Liver (tissue), 9 donors: ENCODE results near the gene IRF2. TPM values are rescaled to one million over a fixed set of nuclear protein-coding genes. Genes with fewer than 3 reads are reported as not detected.

Source experiments
- DNase-seq: peaks from one replicate; pipeline ENCODE4 v3.0.0-alpha.2; 2017; ENCODE audit warnings: low spot score
- H3K27ac ChIP-seq, 2 donors: one replicate each; pipeline ENCODE4 v1.7.0; 2013; ENCODE audit warnings: inconsistent platforms in 2 of 2, low read length in 2 of 2, control low read depth in 1 of 2, low read depth in 1 of 2, mild to moderate bottlenecking in 1 of 2
- H3K27me3 ChIP-seq, 4 donors: one replicate each; pipeline versions ENCODE4 v1.6.1 to v1.7.0; 2013; ENCODE audit warnings: low read length in 3 of 4, inconsistent platforms in 1 of 4, mild to moderate bottlenecking in 1 of 4, moderate library complexity in 1 of 4; ENCODE audit not compliant: control insufficient read depth in 4 of 4, insufficient read depth in 4 of 4
- H3K36me3 ChIP-seq, 4 donors: one replicate each; pipeline versions ENCODE4 v1.6.1 to v1.7.0; 2013; ENCODE audit warnings: low read length in 3 of 4, mild to moderate bottlenecking in 3 of 4, low read depth in 1 of 4, moderate library complexity in 1 of 4; ENCODE audit not compliant: control insufficient read depth in 4 of 4, insufficient read depth in 3 of 4
- H3K4me1 ChIP-seq, 4 donors: one replicate each; pipeline versions ENCODE4 v1.6.1 to v1.7.0; 2013; ENCODE audit warnings: low read length in 3 of 4, mild to moderate bottlenecking in 3 of 4, moderate library complexity in 1 of 4; ENCODE audit not compliant: control insufficient read depth in 4 of 4, insufficient read depth in 4 of 4
- H3K4me3 ChIP-seq, 3 donors: one replicate each; pipeline versions ENCODE4 v1.6.1 to v1.7.0; 2013; ENCODE audit warnings: low read length in 3 of 3, control low read depth in 1 of 3, low read depth in 1 of 3, mild to moderate bottlenecking in 1 of 3
- H3K9ac ChIP-seq, 2 donors: one replicate each; pipeline ENCODE4 v1.7.0; 2013; ENCODE audit warnings: low read length in 2 of 2, mild to moderate bottlenecking in 2 of 2, moderate library complexity in 2 of 2, control low read depth in 1 of 2, low read depth in 1 of 2
- H3K9me3 ChIP-seq, 4 donors: one replicate each; pipeline versions ENCODE4 v1.6.1 to v1.7.0; 2013; ENCODE audit warnings: low read length in 3 of 4; ENCODE audit not compliant: control insufficient read depth in 4 of 4
- ATF3 ChIP-seq: IDR thresholded peaks from 2 replicates; pipeline ENCODE4 v1.6.1; 2016; ENCODE audit warnings: antibody characterized with exemption
- CTCF ChIP-seq: fragments of 150-350 bp; IDR thresholded peaks from 2 replicates; pipeline ENCODE4 v1.5.1; 2017; ENCODE audit warnings: improper control_type of control experiment, low read depth, low read length; ENCODE audit not compliant: missing input control
- EGR1 ChIP-seq, 2 donors: IDR thresholded peaks; 2 replicates each; pipeline ENCODE4 v1.6.1; 2016 to 2018; ENCODE audit warnings: antibody characterized with exemption in 2 of 2, low read depth in 2 of 2
- FOXA1 ChIP-seq: IDR thresholded peaks from 2 replicates; pipeline ENCODE4 v1.6.1; 2016; ENCODE audit warnings: antibody characterized with exemption
- FOXA2 ChIP-seq: IDR thresholded peaks from 2 replicates; pipeline ENCODE4 v1.6.1; 2016; ENCODE audit warnings: antibody characterized with exemption
- GABPA ChIP-seq, 2 donors: IDR thresholded peaks in 1 of 2; conservative IDR thresholded peaks in 1 of 2; 2 replicates each; pipeline ENCODE4 v1.6.1; 2016; ENCODE audit warnings: antibody characterized with exemption in 2 of 2, mild to moderate bottlenecking in 1 of 2, moderate library complexity in 1 of 2
- HNF4A ChIP-seq, 2 donors: conservative IDR thresholded peaks; 2 replicates each; pipeline ENCODE4 v1.6.1; 2016; ENCODE audit warnings: antibody characterized with exemption in 2 of 2, mild to moderate bottlenecking in 2 of 2
- HNF4G ChIP-seq: IDR thresholded peaks from 2 replicates; pipeline ENCODE4 v1.6.1; 2016; ENCODE audit warnings: antibody characterized with exemption
- JUND ChIP-seq, 2 donors: IDR thresholded peaks; 2 replicates each; pipeline ENCODE4 v1.6.1; 2016; ENCODE audit warnings: antibody characterized with exemption in 2 of 2
- NR2F2 ChIP-seq: IDR thresholded peaks from 2 replicates; pipeline ENCODE4 v1.6.1; 2016; ENCODE audit warnings: antibody characterized with exemption
- RAD21 ChIP-seq, 2 donors: IDR thresholded peaks; 2 replicates each; pipeline ENCODE4 v1.6.1; 2016; ENCODE audit warnings: antibody characterized with exemption in 2 of 2, mild to moderate bottlenecking in 2 of 2
- RXRA ChIP-seq, 2 donors: IDR thresholded peaks; 2 replicates each; pipeline ENCODE4 v1.6.1; 2017 to 2018; ENCODE audit warnings: antibody characterized with exemption in 2 of 2, mild to moderate bottlenecking in 1 of 2
- SP1 ChIP-seq: IDR thresholded peaks from 2 replicates; pipeline ENCODE4 v1.6.1; 2018; ENCODE audit warnings: antibody characterized with exemption, mild to moderate bottlenecking
- TAF1 ChIP-seq: conservative IDR thresholded peaks from 2 replicates; pipeline ENCODE4 v1.6.1; 2016; ENCODE audit warnings: antibody characterized with exemption, mild to moderate bottlenecking
- YY1 ChIP-seq: IDR thresholded peaks from 2 replicates; pipeline ENCODE4 v1.6.1; 2016; ENCODE audit warnings: antibody characterized with exemption, mild to moderate bottlenecking
- WGBS: extraction: QIAGEN DNeasy Blood & Tissue Kit; methylation state at CpG from one replicate; pipeline ENCODE4 v1.1.7; 2013; 5-methylcytosine and 5-hydroxymethylcytosine counted together
- polyA plus RNA-seq, 2 donors: library from polyadenylated mRNA; stranded (reverse) in 1 of 2; unstranded in 1 of 2; fragments of 200-250 nt in 1 of 2; fragments of >200 nt in 1 of 2; fragmentation: Nextera tagmentation in 1 of 2; extraction: Ambion mirVana in 1 of 2; gene quantifications; one replicate each; pipeline versions ENCODE4 v1.2.1 to v1.2.3, GENCODE V29; 2013 to 2015
- total RNA-seq, 2 donors: library from RNA; depleted of rRNA; stranded (reverse); fragments of >200 nt; gene quantifications; one replicate each; pipeline ENCODE4 v1.2.3, GENCODE V29; 2014
- TF ChIP-seq, protein P1 (sequence below): IDR thresholded peaks from 2 replicates; pipeline ENCODE4 v1.6.1; 2016; ENCODE audit warnings: antibody characterized with exemption, mild to moderate bottlenecking
- TF ChIP-seq, protein P2 (sequence below): IDR thresholded peaks from 2 replicates; pipeline ENCODE4 v1.6.1; 2016; ENCODE audit warnings: antibody characterized with exemption
- TF ChIP-seq, protein P3 (sequence below): IDR thresholded peaks from 2 replicates; pipeline ENCODE4 v1.6.1; 2016; ENCODE audit warnings: antibody characterized with exemption
- donor health status: healthy.
- donor health status: healthy.
- donor health status: healthy.
- donor health status: healthy.
- donor health status: healthy.

The IRF2 gene
- total and polyA plus RNA-seq, 4 donors: 12.9 to 25.5 (median 22.2) TPM

DNA sequence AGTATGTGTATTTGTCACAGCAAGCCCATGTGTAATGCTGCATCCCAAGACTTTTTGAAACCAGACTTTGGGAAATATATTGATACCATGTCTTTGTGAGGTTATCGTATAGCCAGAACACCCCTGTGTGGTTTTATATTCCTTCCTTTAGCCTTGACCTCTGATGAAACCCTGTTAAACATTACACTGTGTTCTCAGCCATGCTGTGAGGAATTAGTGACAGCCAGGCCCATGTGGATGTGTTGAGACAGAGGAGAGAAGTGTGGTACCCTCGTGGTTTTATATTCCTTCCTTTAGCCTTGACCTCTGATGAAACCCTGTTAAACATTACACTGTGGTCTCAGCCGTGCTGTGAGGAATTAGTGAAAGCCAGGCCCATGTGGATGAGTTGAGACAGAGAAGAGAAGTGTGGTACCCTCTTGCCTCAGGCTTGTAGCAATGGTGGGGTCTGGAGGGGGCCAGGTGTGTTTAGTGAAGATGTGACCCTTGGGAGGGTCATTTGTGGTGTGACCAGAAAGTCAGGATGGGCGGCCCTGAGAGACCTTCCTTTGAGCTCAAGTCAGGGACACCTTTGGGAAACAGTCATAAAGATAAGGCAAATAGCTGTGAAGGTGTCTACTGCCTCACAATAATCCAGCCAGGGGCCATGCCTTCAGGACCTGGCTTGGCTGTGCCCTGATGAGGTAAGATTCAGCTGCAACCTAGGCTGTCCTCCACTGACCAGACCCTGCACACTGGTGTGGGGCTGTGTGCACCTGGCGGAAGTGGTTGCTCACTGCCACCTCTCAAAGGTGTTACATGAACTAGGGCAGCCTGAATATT, 110.0 kb downstream of the IRF2 start:
- H3K4me3 ChIP-seq: no peak overlapping the region
- no peak overlapping the region for H3K9ac ChIP-seq
- no peaks in the 10 kb centered on the region for H3K9me3 ChIP-seq
- 43% methylated on average over 5 of the region's 5 CpGs for WGBS
- peaks cover 0 to 7% (median 1%) of the 10 kb centered on the region in 4 donors for H3K36me3 ChIP-seq
- peak; percentile 86 for TF ChIP-seq SP1
- TF ChIP-seq, protein P1, sequence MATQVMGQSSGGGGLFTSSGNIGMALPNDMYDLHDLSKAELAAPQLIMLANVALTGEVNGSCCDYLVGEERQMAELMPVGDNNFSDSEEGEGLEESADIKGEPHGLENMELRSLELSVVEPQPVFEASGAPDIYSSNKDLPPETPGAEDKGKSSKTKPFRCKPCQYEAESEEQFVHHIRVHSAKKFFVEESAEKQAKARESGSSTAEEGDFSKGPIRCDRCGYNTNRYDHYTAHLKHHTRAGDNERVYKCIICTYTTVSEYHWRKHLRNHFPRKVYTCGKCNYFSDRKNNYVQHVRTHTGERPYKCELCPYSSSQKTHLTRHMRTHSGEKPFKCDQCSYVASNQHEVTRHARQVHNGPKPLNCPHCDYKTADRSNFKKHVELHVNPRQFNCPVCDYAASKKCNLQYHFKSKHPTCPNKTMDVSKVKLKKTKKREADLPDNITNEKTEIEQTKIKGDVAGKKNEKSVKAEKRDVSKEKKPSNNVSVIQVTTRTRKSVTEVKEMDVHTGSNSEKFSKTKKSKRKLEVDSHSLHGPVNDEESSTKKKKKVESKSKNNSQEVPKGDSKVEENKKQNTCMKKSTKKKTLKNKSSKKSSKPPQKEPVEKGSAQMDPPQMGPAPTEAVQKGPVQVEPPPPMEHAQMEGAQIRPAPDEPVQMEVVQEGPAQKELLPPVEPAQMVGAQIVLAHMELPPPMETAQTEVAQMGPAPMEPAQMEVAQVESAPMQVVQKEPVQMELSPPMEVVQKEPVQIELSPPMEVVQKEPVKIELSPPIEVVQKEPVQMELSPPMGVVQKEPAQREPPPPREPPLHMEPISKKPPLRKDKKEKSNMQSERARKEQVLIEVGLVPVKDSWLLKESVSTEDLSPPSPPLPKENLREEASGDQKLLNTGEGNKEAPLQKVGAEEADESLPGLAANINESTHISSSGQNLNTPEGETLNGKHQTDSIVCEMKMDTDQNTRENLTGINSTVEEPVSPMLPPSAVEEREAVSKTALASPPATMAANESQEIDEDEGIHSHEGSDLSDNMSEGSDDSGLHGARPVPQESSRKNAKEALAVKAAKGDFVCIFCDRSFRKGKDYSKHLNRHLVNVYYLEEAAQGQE: no peak
- TF ChIP-seq TAF1: no peak
- peak in 1 of 2 donors; percentile 44 for TF ChIP-seq EGR1 (IDR thresholded peaks at IDR 0.05; ENCODE audit: low read depth in 2 of 2)
- TF ChIP-seq RAD21 (IDR thresholded peaks at IDR 0.05): peak; percentile 51 to 55
- TF ChIP-seq FOXA1: peak; percentile 14
- no peak for TF ChIP-seq CTCF
- TF ChIP-seq FOXA2: peak; percentile 45
- TF ChIP-seq, protein P2, sequence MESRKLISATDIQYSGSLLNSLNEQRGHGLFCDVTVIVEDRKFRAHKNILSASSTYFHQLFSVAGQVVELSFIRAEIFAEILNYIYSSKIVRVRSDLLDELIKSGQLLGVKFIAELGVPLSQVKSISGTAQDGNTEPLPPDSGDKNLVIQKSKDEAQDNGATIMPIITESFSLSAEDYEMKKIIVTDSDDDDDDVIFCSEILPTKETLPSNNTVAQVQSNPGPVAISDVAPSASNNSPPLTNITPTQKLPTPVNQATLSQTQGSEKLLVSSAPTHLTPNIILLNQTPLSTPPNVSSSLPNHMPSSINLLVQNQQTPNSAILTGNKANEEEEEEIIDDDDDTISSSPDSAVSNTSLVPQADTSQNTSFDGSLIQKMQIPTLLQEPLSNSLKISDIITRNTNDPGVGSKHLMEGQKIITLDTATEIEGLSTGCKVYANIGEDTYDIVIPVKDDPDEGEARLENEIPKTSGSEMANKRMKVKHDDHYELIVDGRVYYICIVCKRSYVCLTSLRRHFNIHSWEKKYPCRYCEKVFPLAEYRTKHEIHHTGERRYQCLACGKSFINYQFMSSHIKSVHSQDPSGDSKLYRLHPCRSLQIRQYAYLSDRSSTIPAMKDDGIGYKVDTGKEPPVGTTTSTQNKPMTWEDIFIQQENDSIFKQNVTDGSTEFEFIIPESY: peak; percentile 73
- TF ChIP-seq YY1: peak; percentile 60
- TF ChIP-seq HNF4G: no peak
- TF ChIP-seq JUND (IDR thresholded peaks at IDR 0.05): no peak
- TF ChIP-seq NR2F2: peak; percentile 73
- TF ChIP-seq HNF4A (conservative IDR thresholded peaks at IDR 0.05): peak; percentile 61 to 75
- TF ChIP-seq RXRA (IDR thresholded peaks at IDR 0.05): peak; percentile 92
- no peak for TF ChIP-seq ATF3
- no peak for TF ChIP-seq GABPA (IDR thresholded peaks at IDR 0.05 in 1 of 2, conservative IDR thresholded peaks at IDR 0.05 in 1 of 2)
- TF ChIP-seq, protein P3, sequence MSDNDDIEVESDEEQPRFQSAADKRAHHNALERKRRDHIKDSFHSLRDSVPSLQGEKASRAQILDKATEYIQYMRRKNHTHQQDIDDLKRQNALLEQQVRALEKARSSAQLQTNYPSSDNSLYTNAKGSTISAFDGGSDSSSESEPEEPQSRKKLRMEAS: peak; percentile 90
- peaks cover 5 to 13% (median 7%) of the 10 kb centered on the region in 4 donors for H3K4me1 ChIP-seq
- no peak for DNase-seq
- H3K27ac ChIP-seq: peak overlapping the region; percentile 15 to 60
- no peaks in the 10 kb centered on the region for H3K27me3 ChIP-seq
